ENCODE measurements around the gene SGCA. TPM values are rescaled to one million over a fixed set of nuclear protein-coding genes. Genes with fewer than 3 reads are reported as not detected.

SGCA gene
- total and polyA plus RNA-seq, 2 of the 8 experiments (the other 6 are each of a cell fraction or from before 2014, with no cell fraction given), result 0.12 TPM; not detected in 1

DNA sequence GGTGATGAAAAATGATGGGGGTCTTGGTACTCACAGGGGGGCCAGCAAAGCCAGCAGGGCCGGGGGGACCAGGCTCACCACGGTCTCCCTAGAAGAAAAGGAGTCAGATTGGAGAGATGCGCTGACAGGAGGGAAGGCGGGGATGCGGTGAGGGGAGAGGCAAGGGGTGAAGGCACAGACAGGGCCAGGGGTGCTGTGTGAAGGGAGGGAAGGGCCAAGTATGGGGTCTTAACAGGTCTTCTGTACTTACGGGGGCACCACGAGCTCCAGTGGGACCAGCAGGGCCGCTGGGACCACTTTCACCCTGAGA, 24.4 kb downstream of the SGCA start (continued):
- TF ChIP-seq, protein P1, sequence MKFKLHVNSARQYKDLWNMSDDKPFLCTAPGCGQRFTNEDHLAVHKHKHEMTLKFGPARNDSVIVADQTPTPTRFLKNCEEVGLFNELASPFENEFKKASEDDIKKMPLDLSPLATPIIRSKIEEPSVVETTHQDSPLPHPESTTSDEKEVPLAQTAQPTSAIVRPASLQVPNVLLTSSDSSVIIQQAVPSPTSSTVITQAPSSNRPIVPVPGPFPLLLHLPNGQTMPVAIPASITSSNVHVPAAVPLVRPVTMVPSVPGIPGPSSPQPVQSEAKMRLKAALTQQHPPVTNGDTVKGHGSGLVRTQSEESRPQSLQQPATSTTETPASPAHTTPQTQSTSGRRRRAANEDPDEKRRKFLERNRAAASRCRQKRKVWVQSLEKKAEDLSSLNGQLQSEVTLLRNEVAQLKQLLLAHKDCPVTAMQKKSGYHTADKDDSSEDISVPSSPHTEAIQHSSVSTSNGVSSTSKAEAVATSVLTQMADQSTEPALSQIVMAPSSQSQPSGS (IDR thresholded peaks at IDR 0.05; ENCODE audit: low read length), result no peak
